Kidney epithelial cell (primary cell): ENCODE results near the gene SLC6A7. TPM values are rescaled to one million over a fixed set of nuclear protein-coding genes. Genes with fewer than 3 reads are reported as not detected.

ENCODE experiments used
- DNase-seq: peaks from one replicate; pipeline ENCODE4 v3.0.0-alpha.2; 2010; ENCODE audit warnings: low read depth
- H3K27me3 ChIP-seq: 2 replicates; pipeline ENCODE4 v1.6.0; 2011; ENCODE audit warnings: low read length; ENCODE audit not compliant: control insufficient read depth, insufficient read depth
- H3K36me3 ChIP-seq: 2 replicates; pipeline ENCODE4 v1.5.1; 2011; ENCODE audit warnings: low read length; ENCODE audit not compliant: control insufficient read depth, insufficient read depth
- H3K4me3 ChIP-seq: 2 replicates; pipeline ENCODE4 v1.5.1; 2011; ENCODE audit warnings: low read depth, mild to moderate bottlenecking, control low read depth, low read length
- total RNA-seq: library from RNA; depleted of rRNA; stranded (reverse); fragments of >200 nt; gene quantifications from 2 replicates; pipeline ENCODE4 v1.2.3, GENCODE V29; 2015
- TF ChIP-seq, protein P1 (sequence below): IDR thresholded peaks from 2 replicates; pipeline ENCODE4 v1.5.1; 2011; ENCODE audit warnings: mild to moderate bottlenecking, moderate library complexity, low read length, control low read depth, inconsistent platforms; ENCODE audit not compliant: insufficient read depth, poor library complexity, severe bottlenecking

SLC6A7 gene
- total RNA-seq, 1 donor from 2014 or later, result not detected

DNA sequence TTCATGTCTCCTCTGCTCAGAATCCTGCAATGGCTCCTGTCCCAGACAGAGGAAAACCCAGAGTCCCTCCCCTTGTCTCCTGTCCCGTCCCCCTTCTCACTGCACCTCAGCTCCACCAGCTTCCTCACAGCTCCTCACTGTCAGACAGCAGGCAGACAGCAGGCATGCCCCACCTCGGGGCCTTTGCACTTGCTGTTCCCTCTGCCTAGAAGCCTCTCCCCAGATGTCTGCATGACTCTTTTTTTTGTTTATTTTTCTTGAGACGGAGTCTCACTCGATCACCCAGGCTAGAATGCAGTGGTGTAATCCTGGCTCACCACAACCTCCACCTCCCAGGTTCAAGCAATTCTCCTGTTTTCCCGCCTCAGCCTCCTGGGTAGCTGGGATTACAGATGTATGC is 8.8 kb upstream of the SLC6A7 start:
- DNase-seq, result no peak

DNA sequence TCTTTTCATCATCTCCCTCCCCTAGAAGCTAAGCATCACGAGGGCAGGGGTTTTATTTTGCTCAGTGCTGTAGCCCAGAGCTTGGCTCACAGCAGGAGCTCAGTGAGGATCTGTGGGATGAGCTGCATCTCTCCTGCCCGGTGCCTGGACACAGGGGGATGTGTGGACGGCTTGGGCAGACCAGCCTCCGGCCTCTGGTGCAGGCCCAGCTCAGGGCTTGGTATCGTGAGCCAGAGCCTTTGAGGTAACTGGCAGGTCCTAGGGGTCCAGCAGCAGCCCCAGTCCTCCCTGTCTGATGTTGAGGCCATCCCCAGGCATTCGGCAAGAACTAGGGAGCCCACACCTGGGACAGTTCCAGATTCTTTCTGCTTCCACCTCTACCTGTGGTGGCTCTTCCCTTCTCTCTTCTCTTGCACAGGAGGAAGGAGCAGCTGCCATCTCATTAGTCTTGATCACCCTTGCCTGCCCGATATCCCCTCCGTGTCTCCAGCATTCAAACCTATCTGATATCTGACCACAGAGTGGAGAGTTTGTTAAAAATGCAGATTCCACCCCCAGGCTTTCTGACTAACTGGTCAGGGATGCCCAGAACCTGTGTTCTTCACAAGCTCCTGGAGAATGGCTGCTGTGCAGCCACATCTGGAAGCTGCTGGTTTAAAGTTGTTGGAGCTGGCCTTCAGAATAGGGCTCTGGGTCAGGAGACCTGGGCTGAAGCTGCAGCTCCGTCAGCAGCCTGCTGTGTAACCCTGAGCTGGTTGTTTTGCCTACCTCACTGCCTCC is 7.9 kb upstream of the SLC6A7 start:
- Histone ChIP-seq H3K27me3 (peaks cover 5% of the 10 kb centered on the region), H3K36me3 (no peaks in the 10 kb centered on the region), H3K4me3 (no peak overlapping the region)
- DNase-seq, result no peak
- TF ChIP-seq, protein P1, sequence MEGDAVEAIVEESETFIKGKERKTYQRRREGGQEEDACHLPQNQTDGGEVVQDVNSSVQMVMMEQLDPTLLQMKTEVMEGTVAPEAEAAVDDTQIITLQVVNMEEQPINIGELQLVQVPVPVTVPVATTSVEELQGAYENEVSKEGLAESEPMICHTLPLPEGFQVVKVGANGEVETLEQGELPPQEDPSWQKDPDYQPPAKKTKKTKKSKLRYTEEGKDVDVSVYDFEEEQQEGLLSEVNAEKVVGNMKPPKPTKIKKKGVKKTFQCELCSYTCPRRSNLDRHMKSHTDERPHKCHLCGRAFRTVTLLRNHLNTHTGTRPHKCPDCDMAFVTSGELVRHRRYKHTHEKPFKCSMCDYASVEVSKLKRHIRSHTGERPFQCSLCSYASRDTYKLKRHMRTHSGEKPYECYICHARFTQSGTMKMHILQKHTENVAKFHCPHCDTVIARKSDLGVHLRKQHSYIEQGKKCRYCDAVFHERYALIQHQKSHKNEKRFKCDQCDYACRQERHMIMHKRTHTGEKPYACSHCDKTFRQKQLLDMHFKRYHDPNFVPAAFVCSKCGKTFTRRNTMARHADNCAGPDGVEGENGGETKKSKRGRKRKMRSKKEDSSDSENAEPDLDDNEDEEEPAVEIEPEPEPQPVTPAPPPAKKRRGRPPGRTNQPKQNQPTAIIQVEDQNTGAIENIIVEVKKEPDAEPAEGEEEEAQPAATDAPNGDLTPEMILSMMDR, result no peak

More for the DNA sequence above, 8.8 kb upstream of the SLC6A7 start:
- H3K27me3 ChIP-seq, result peaks cover 5% of the 10 kb centered on the region
- no peaks in the 10 kb centered on the region for H3K36me3 ChIP-seq
- H3K4me3 ChIP-seq, result no peak overlapping the region
- TF ChIP-seq, protein P1, result no peak

DNA sequence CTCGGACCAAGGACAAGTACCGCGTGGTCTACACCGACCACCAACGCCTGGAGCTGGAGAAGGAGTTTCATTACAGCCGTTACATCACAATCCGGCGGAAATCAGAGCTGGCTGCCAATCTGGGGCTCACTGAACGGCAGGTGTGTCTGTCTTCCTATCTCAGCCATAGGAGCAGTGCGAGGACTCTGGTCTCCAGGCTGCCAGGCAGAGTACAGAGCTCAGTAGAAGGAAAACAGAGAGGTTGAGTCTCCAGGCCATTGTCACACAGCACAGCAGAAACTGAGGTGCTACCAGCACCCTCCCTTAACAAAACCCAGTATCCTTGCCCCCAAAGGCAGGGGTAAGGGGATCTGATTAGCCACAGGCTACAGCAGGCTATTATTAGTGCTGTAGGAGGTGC is 7.1 kb upstream of the SLC6A7 start:
- H3K36me3 ChIP-seq, result no peaks in the 10 kb centered on the region
- no peak for DNase-seq
- peaks cover 9% of the 10 kb centered on the region for H3K27me3 ChIP-seq
- TF ChIP-seq, protein P1, result no peak
- no peak overlapping the region for H3K4me3 ChIP-seq

DNA sequence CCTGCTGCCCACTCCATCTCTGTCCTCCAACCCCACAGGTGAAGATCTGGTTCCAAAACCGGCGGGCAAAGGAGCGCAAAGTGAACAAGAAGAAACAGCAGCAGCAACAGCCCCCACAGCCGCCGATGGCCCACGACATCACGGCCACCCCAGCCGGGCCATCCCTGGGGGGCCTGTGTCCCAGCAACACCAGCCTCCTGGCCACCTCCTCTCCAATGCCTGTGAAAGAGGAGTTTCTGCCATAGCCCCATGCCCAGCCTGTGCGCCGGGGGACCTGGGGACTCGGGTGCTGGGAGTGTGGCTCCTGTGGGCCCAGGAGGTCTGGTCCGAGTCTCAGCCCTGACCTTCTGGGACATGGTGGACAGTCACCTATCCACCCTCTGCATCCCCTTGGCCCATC is 6.4 kb upstream of the SLC6A7 start:
- DNase-seq, result no peak
- H3K36me3 ChIP-seq, result no peaks in the 10 kb centered on the region
- no peak overlapping the region for H3K4me3 ChIP-seq
- TF ChIP-seq, protein P1, result no peak
- peaks cover 16% of the 10 kb centered on the region for H3K27me3 ChIP-seq

DNA sequence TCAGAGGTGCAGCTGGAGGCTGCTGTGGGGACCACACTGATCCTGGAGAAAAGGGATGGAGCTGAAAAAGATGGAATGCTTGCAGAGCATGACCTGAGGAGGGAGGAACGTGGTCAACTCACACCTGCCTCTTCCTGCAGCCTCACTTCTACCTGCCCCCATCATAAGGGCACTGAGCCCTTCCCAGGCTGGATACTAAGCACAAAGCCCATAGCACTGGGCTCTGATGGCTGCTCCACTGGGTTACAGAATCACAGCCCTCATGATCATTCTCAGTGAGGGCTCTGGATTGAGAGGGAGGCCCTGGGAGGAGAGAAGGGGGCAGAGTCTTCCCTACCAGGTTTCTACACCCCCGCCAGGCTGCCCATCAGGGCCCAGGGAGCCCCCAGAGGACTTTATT is 5.9 kb upstream of the SLC6A7 start:
- TF ChIP-seq, protein P1, result no peak
- H3K4me3 ChIP-seq, result no peak overlapping the region
- H3K36me3 ChIP-seq, result no peaks in the 10 kb centered on the region
- DNase-seq, result no peak
- peaks cover 22% of the 10 kb centered on the region for H3K27me3 ChIP-seq
